ENCODE measurements around the gene NT5DC3.

DNA sequence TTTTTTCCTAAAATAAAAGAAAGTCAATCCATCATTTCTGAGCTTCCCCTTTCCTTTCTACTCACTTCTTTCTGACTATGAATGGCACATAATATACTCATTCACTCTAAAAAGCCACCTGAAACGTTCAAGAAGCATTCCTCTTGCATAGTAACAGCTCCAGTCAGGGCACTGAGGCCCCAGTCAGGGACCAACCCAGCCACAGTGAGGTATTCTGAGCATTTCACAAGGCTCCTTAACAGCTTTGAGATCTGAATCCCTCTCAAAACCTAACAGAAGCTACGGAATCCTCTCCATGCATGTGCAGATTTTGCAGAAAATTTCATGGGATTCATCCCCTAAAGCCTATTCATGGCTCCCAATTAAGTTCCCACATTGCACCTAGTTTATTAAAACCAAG lies 23.2 kb downstream of the NT5DC3 start:
- no peak for TF ChIP-seq GLIS3 (CRISPR knock-in tag; IDR thresholded peaks at IDR 0.05)
- TF ChIP-seq ZFP30 (CRISPR knock-in tag; IDR thresholded peaks at IDR 0.05) = no peak
- TF ChIP-seq, protein P1, sequence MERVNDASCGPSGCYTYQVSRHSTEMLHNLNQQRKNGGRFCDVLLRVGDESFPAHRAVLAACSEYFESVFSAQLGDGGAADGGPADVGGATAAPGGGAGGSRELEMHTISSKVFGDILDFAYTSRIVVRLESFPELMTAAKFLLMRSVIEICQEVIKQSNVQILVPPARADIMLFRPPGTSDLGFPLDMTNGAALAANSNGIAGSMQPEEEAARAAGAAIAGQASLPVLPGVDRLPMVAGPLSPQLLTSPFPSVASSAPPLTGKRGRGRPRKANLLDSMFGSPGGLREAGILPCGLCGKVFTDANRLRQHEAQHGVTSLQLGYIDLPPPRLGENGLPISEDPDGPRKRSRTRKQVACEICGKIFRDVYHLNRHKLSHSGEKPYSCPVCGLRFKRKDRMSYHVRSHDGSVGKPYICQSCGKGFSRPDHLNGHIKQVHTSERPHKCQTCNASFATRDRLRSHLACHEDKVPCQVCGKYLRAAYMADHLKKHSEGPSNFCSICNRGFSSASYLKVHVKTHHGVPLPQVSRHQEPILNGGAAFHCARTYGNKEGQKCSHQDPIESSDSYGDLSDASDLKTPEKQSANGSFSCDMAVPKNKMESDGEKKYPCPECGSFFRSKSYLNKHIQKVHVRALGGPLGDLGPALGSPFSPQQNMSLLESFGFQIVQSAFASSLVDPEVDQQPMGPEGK (CRISPR knock-in tag; IDR thresholded peaks at IDR 0.05; ENCODE audit: borderline replicate concordance) = no peak
- no peak for TF ChIP-seq CSDC2 (CRISPR knock-in tag; IDR thresholded peaks at IDR 0.05)
- no peak for TF ChIP-seq TCF4 (CRISPR knock-in tag; IDR thresholded peaks at IDR 0.05; ENCODE audit: borderline replicate concordance)
- TF ChIP-seq RARB (CRISPR knock-in tag; IDR thresholded peaks at IDR 0.05) = no peak
- no peak for TF ChIP-seq ZC3H10 (CRISPR knock-in tag; IDR thresholded peaks at IDR 0.05)
- no peak for TF ChIP-seq ZFP3 (CRISPR knock-in tag; IDR thresholded peaks at IDR 0.05)
- TF ChIP-seq, protein P2, sequence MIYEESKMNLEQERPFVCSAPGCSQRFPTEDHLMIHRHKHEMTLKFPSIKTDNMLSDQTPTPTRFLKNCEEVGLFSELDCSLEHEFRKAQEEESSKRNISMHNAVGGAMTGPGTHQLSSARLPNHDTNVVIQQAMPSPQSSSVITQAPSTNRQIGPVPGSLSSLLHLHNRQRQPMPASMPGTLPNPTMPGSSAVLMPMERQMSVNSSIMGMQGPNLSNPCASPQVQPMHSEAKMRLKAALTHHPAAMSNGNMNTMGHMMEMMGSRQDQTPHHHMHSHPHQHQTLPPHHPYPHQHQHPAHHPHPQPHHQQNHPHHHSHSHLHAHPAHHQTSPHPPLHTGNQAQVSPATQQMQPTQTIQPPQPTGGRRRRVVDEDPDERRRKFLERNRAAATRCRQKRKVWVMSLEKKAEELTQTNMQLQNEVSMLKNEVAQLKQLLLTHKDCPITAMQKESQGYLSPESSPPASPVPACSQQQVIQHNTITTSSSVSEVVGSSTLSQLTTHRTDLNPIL (CRISPR knock-in tag; IDR thresholded peaks at IDR 0.05; ENCODE audit: low read depth) = no peak
- TF ChIP-seq ZNF8 (CRISPR knock-in tag; IDR thresholded peaks at IDR 0.05) = no peak
- TF ChIP-seq ISL1 (CRISPR knock-in tag; IDR thresholded peaks at IDR 0.05) = no peak

Data from SK-N-SH treated with all-trans-retinoic acid at 6 μM for 48 hours (cell line).